CD4-positive, alpha-beta T cell treated with Interferon gamma for 1 hour (primary cell): ENCODE results near the gene ERCC6L.

Experiments
- DNase-seq: peaks from one replicate; pipeline ENCODE4 v3.0.0-alpha.2; 2020

Gene ERCC6L

GRCh38 chrX:72165551-72165950, 73.3 kb downstream of the ERCC6L start:
- no peak for DNase-seq

DNA sequence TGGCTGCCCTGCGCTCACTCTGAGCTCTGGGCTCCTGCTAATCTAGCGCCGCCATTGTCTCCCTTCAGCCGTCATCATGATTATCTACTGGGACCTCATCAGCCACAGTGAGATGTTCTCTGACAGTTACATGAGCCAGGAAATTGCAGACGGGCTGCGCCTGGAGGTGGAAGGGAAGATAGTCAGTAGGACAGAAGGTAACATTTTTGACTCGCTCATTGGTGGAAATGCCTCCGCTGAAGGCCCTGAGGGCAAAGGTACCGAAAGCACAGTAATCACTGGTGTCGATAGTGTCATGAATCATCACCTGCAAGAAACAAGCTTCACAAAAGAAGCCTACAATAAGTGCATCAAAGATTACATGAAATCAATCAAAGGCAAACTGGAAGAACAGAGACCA, 79.1 kb downstream of the ERCC6L start:
- DNase-seq: no peak

GRCh38 chrX:72158773-72159172, 80.1 kb downstream of the ERCC6L start:
- DNase-seq: no peak
